ENCODE data around the gene ATP6V0C. TPM values are rescaled to one million over a fixed set of nuclear protein-coding genes. Genes with fewer than 3 reads are reported as not detected.

Gene ATP6V0C
- total RNA-seq, 1 donor from 2014 or later: 137 TPM

- ATAC-seq: peak; percentile 69
- intact Hi-C loops (cut with DNase I): no loop called here
- DNase-seq (ENCODE audit: missing footprints): peak; percentile 74
Observed at GRCh38 chr16:2486645-2487516, 26.9 kb upstream of the ATP6V0C start.

GRCh38 chr16:2487517-2487842 lies 26.3 kb upstream of the ATP6V0C start:
- ATAC-seq: no peak
- peak; percentile 11 for DNase-seq (ENCODE audit: missing footprints)
- intact Hi-C loops (cut with DNase I): no loop called here

DNA sequence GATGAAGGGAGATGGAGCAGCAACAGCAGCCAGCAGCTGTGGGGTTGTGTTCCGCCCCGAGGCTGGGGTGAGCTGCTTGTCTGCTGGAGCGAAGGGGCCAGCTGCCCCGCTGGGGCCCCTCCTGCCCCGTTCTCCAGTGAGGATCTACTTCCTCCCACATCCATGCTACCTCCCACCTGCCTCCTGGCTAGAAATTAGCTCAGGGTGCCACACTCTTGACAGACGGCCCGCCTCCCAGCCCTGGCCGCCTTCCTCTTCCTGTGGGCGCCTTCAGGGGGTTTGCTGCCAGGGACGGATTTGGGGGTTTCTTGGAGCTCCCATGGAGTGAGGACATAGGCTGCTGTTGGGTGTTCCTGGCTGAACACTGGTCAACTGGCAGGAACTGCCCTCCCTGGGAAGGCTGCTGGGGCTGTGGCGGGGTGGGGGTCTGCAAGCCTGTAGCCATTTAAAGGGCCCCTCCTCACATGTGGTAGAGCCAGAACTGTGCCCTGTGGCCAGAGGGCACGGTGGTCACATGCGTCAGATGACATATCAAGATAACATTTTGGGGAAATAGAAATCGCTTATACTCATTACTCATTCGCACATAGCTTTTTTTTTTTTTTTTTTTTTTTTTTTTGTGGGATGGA lies 25.7 kb upstream of the ATP6V0C start:
- DNase-seq (ENCODE audit: missing footprints) (peak; percentile 43), ATAC-seq (no peak)
- intact Hi-C loops (cut with DNase I): no loop called here

- peak; percentile 46 for DNase-seq (ENCODE audit: missing footprints)
- intact Hi-C loops (cut with DNase I): no loop called here
- no peak for ATAC-seq
Observed at GRCh38 chr16:2489581-2489980, 24.2 kb upstream of the ATP6V0C start.

DNA sequence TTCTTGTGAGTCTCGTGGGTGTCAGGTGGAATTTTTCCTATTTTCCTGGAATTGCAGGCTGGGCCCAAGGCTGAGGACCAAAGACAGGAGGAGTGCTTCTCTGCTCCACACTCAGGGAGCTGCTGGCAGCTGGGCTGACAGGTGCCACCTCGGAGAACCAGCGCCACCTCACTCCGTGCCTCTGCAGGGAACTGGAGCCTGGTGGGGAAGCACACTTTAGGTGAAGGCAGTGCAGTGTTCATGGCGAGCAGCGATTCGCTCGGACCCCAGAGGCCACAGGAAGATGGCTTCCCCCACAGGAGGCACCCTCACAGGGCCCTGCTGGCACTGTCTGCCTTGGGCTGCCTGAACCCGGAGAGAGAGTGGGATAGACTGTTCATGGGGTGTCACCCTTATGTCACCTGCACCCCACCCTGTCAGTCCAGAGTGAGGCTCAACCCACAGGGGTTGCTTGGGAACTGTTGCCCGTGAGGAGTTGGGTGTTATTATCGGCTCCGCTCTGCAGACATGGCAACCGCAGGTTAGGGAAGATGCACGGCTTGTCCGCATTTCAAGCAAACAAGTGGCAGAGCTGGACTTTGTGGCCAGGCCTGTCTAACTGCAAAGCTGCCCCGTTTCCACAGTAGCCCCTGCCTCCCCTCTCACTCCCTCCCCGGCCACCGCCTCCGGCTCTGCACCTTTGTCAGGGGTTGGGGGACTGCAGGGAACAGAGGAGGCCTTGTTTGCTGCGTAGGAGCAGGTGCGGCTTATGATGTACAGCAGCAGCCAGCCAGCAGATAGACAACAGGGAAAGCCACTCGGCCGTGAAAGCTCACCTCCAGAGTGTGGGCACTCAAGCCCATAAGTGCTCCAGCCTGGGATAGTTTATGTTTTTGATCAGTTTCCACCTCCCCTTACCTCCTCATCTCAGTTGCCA lies 23.3 kb upstream of the ATP6V0C start:
- DNase-seq (ENCODE audit: missing footprints) (peak; percentile 62), ATAC-seq (no peak)
- intact Hi-C loops (cut with DNase I): no loop called here

GRCh38 chr16:2492292-2492691 lies 21.5 kb upstream of the ATP6V0C start:
- ATAC-seq: no peak
- intact Hi-C loops (cut with DNase I): no loop called here

GRCh38 chr16:2493605-2494004 lies 20.1 kb upstream of the ATP6V0C start:
- intact Hi-C loops (cut with DNase I): no loop called here
- ATAC-seq (no peak), DNase-seq (ENCODE audit: missing footprints) (peak; percentile 49)

More at GRCh38 chr16:2492292-2492691, 21.5 kb upstream of the ATP6V0C start:
- no peak for DNase-seq (ENCODE audit: missing footprints)

DNA sequence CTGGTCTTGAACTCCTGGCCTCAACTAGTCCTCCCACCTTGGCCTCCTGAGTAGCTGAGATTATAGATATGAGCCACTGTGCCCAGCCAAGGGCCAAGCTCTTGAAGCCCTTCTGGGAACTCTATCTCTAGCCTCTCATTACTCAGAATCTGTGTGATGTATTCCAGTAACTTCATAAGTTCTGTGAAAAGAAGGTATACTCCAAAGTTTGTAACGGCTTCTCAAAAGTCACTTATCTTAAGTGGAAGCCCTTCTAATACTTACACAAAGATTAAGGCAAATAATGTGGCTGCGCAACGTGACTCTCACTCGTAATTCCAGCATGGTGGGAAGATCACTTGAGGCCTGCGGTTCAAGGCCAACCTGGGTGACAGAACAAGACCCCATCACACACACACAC lies 19.1 kb upstream of the ATP6V0C start:
- DNase-seq (ENCODE audit: missing footprints): no peak
- intact Hi-C loops (cut with DNase I): loop anchor here (5.0 kb wide), 1 partner anchor 32 kb away; the partner anchor contains the start of gene TEDC2
- no peak for ATAC-seq

DNA sequence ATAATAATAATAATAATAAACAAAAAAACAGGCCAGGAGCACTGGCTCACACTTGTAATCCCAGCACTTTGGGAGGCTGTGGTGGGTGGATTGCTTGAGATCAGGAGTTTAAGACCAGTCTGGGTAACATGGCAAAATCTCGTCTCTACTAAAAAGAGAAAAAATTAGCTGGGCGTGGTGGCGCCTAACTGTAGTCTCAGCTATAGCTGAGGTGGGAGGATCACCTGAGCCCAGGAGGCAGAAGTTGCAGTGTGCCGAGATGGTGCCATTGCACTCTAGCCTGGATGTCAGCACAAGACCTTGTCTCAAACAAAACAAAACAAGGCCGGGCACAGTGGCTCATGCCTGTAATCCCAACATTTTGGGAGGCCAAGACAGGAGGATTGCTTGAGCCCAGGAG lies 18.7 kb upstream of the ATP6V0C start:
- ATAC-seq (no peak), DNase-seq (ENCODE audit: missing footprints) (peak; percentile 40)
- intact Hi-C loops (cut with DNase I): loop anchor here (5.0 kb wide), 1 partner anchor 33 kb away; the partner anchor contains the start of gene TEDC2

GRCh38 chr16:2496223-2497115 lies 17.3 kb upstream of the ATP6V0C start:
- intact Hi-C loops (cut with DNase I): loop anchor here (5.0 kb wide), 1 partner anchor 34 kb away; the partner anchor contains the start of gene TEDC2
- ATAC-seq: no peak

GRCh38 chr16:2497116-2497630 lies 16.6 kb upstream of the ATP6V0C start:
- DNase-seq (ENCODE audit: missing footprints) (peak; percentile 89), ATAC-seq (peak; percentile 71)
- intact Hi-C loops (cut with DNase I): loop anchor here (5.0 kb wide), 1 partner anchor 35 kb away; the partner anchor contains the start of gene TEDC2

More at GRCh38 chr16:2496223-2497115, 17.3 kb upstream of the ATP6V0C start:
- peak; percentile 67 for DNase-seq (ENCODE audit: missing footprints)

DNA sequence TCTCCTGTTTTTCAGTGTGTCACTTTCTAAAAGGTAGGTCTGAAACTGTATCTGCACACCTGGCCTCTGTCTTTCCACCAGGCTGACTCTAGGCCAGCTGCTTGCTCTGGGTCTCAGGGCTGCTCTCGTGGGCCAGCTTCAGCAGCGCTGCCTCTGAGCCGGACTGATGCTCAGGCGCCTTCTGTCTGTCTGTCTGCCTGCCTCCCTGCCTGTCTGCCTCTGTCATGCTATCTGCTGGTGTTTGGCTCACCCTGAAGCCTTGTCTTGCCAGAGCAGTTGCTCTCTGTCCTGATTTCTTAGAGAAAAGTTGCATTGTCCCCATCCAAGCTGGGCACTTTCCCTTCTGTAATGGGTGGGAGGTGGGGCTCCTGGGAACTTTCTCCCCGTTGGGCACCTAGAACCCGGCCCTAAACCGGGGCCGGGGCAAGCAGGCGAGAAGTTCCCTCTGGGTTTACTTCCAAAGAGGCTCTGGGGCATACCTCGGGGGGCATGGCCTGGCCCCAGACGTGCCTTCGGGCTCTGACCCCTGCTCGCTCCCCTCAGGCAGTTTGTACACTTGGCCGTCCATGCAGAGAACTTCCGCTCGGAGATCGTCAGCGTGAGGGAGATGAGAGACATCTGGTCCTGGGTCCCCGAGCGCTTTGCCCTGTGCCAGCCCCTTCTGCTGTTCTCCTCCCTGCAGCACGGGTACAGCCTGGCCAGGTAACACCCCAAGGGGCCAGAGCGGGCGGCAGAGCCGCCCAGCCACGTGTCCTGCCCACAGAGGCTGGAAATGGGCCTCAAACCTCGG lies 15.9 kb upstream of the ATP6V0C start:
- intact Hi-C loops (cut with DNase I): loop anchor here (5.0 kb wide), 1 partner anchor 36 kb away; the partner anchor contains the start of gene TEDC2
- DNase-seq (ENCODE audit: missing footprints): peak; percentile 55
- no peak for ATAC-seq

- DNase-seq (ENCODE audit: missing footprints) (peak; percentile 74), ATAC-seq (peak; percentile 36)
- intact Hi-C loops (cut with DNase I): loop anchor here (5.0 kb wide), 1 partner anchor 36 kb away; the partner anchor contains the start of gene TEDC2
Observed at GRCh38 chr16:2498531-2499253, 15.1 kb upstream of the ATP6V0C start.

GRCh38 chr16:2499454-2499853 lies 14.3 kb upstream of the ATP6V0C start:
- ATAC-seq (no peak), DNase-seq (ENCODE audit: missing footprints) (no peak)
- intact Hi-C loops (cut with DNase I): loop anchor here (5.0 kb wide), 1 partner anchor 37 kb away; the partner anchor contains the start of gene TEDC2

GRCh38 chr16:2499890-2500429 lies 13.8 kb upstream of the ATP6V0C start:
- intact Hi-C loops (cut with DNase I): loop anchor here (2.0 to 10.0 kb wide), 5 partner anchors 25 to 235 kb away; partner anchors contain the start of genes ABCA3, CCNF, RNPS1 and TBC1D24
- ATAC-seq (no peak), DNase-seq (ENCODE audit: missing footprints) (peak; percentile 32)

All from Right ventricle myocardium inferior (tissue), 1 donor.